Glomerular endothelial cell (primary cell): ENCODE results near the gene IL1RAPL2. TPM values are rescaled to one million over a fixed set of nuclear protein-coding genes. Genes with fewer than 3 reads are reported as not detected.
"Not testable (repeated sequence)": the region's sequence is repeated elsewhere in the genome, so short reads cannot be mapped to it uniquely, and the experiment has no call there.

Experiments
- DNase-seq: peaks from one replicate; pipeline ENCODE4 v3.0.0-alpha.2; 2011; ENCODE audit warnings: low read depth, low spot score; ENCODE audit errors: extremely low read depth
- total RNA-seq: library from RNA; depleted of rRNA; stranded (reverse); fragments of >200 nt; gene quantifications from 2 replicates; pipeline ENCODE4 v1.2.3, GENCODE V29; 2015

IL1RAPL2 gene
- total RNA-seq, result not detected in 2 replicates

DNA sequence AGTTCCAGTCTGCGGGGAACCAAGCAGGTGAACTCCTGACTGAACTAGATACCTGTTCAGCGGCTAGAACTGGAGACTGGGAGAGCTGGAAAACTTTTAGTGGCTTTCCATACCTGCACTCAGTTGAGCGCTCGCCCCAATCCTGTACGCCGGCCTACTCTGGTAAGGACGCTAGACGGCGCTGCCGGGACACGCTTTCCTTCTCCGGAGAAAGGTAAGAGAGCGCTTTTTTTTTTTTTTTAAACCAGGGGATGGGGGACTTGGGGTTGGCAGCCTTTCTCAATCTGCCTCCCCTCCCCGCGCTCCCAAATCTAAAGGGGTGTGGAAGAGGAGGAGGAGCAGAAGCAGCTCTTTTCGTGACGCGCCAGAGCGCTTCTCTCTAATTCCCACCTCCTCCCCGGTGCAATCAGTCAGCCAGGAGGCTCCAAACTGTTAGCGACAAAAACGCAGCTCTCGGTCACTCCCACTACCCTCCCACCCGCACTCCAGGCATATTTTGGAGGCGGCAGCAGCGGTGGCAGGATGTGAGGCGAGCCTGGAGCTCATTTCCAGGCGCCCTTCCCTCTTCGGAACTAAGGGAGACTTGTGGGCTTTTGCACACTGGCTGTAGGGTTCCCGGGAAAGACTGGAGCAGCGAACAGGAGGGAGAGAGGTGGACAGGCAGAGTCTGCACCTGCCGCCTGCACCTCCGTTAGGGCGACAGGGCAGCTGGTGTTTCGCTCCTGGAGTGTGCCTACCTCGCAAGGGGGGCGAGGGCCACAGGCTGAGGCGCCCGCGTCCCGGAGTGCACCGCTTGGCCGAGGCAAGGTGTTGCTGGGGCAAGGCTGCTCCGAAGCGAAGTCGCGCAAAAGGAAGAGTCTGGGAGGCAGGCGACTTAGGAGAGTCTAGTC lies at the start of gene IL1RAPL2:
Gene IL1RAPL2, plus strand, starts transcription at position 409 of the 890 bp plus-strand sequence.
- DNase-seq, result no peak

DNA sequence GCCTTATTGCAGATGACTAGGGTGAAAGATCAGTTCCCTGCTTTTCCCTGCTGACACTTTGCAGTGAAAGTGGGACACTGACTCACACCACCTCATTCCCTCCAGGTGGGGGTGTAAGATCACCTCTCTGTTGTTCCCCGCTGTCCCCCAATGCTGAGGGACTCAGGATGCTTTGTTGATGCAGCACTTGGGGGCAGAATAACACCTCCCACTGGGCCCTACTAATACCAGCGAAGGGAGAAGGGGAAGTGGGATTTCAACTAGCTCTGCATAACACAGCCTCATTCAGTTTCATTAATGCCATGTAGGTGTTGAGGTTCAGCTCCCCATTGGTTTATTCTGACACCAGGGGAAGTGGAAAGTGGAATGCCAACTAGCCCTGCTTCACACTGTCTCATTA lies 43.6 kb upstream of the IL1RAPL2 start:
- DNase-seq, result no peak

DNA sequence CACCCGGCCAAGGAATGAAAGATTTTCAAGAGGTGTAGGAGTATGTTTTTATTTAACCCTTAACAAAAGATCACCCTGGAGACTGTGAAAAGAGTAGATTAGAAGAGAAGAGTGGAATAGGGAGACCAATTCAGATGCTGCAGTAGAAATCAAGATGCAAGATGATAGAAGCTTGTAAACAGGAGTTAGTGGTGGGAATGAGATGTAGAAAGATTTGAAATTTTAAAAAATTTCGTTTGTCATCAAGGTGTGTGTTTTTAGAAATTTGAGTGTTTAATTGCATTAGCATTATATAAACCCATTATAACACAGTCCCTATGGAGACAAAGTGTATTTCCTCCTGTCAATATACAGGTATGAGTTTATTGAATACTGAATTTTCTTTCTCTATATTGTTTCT lies 42.1 kb upstream of the IL1RAPL2 start:
- DNase-seq, result no peak

DNA sequence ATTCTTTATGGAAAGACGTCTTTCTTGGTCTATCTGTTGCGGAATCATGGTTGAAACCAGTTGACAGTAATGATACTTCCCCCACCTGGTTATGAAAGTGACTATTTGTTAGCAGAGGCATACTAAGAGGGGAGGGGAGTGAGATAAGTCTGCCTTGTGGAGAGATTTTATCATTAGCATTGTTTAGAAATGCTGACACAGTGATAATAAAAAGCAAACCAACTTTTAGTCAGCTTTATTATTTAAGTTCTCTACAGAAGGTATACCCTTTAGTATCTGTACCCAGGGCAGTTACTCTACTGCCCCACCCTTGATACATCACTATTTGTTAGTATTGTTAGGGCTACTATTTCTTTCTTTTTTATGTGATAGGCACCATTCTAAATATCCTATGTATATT lies 26.9 kb upstream of the IL1RAPL2 start:
- DNase-seq, result no peak

DNA sequence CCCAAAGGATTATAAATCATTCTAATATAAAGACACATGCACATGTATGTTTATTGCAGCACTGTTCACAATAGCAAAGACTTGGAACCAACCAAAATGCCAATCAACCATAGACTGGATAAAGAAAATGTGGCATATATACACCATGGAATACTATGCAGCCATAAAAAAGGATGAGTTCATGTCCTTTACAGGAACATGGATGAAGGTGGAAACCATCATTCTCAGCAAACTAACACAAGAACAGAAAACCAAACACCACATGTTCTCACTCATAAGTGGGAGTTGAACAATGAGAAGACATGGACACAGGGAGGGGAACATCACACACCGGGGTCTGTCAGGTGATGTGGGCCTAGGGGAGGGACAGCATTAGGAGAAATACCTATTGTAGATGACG lies 23.6 kb upstream of the IL1RAPL2 start:
- not testable (repeated sequence) for DNase-seq

DNA sequence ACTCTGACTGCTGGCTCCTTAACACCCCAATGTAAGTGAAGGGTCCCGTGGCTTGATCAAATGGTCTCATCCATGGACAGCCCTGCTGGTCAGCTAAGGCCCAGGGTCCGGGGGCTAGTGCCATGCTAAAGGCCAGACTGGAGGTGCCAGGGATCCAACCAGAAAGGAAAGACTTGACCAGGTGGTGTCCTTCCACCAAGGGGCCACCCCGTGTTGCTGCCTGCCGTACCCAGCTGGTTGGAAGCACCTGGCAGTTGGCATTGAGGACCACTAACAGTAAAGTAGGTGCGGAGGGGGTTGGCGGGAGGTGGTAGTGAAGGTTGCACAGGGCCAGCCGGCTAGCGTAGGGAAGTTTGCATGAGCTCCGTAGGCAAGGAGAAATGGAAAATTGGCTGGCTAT lies 1.7 kb upstream of the IL1RAPL2 start:
- no peak for DNase-seq

DNA sequence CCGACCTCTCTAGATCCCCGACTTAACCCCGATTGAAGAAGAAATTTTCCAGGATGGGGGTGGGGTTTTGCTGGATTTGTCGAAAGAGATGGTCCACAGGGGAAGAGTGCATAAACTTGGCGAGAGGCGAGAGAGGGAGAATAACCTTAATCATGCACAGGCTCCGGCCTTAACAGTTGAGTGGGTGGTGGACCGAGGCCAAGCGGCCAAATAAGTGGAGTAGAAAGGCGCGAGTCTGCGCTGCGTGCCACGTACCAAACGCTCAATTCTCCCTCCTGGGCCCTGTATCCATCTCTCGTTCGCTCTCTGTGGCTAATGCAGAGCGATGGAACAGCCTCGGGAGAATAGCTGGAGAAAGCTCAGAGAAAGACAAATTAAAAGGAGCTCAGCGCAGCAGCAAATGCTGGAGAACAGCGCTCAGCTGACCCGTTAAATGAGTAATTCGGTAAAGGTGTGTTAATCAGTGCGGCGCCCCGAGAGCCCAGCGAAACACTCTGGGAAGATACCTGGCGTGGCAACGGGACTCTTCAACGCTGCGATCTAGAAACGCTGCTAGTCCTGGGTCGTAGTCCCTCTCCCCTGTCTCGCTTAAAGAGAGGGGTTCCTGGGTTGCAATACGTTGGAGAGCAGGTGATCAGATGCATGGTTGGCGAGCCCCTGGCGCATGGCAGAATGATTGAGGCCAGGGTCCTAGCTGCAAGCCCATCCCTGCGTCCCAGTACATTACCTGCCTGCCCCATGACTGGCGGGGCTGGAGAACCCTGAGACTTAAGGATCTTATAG lies 887 bp upstream of the IL1RAPL2 start:
- DNase-seq, result no peak

DNA sequence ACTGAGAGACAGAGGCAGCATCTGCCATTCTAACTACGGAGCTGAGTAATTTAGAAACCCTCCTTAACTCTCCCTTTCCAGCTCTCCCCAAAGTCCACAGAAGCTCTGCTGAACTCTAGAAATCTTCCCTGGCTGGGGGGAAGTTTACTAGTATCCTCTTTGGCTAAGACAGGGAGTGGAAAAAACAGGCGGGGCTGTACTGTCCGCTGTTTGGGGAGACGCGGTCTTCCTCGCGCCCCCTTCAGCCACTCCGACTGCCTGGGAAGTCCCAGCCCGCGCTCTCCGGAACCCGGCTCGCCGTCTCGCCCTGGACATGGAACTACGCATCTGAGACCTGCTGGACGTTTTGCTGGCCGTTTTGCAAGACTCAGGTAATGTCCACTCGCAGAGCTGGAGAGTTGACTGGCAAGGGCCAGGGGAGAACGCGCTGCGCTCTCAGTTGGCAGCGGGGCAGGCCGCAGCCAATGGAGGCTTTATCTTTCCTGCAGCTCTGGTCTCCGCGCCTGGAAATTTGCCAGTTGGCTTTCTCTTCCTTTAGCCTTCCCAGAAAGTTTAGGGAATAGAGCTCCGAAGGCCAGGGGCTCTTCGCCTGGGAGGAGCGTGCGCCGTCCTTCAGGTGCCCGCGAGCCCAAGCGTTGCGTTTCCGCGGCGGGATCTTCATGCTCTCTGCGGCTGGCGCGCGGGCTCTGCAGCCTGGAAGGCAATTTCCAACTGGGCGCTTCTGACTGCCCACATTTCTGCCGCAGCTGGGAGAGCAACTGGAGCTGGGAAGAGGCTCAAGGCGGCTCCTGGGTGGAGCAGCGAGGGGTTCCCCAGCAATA lies 892 bp downstream of the IL1RAPL2 start:
- DNase-seq, result no peak

DNA sequence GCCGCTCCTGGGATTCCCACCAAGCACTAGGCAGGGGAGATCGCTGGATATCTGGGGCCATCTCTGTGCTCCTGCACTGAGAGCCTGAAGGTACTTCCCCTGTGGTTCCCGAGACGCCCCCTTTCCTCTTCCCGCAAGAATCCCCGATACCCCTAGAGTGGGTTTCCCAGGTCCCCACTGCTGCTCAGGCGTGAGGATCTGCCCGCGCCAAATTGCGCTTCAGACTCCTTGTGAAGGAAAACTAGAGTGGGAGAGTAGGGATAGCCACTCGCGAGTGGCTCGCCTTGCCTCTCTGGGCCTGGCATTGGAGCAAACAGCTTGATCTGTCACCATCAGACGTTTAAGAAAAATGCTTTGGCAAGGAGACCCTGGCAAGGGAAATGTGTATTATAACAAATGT lies 1.5 kb downstream of the IL1RAPL2 start:
- no peak for DNase-seq

DNA sequence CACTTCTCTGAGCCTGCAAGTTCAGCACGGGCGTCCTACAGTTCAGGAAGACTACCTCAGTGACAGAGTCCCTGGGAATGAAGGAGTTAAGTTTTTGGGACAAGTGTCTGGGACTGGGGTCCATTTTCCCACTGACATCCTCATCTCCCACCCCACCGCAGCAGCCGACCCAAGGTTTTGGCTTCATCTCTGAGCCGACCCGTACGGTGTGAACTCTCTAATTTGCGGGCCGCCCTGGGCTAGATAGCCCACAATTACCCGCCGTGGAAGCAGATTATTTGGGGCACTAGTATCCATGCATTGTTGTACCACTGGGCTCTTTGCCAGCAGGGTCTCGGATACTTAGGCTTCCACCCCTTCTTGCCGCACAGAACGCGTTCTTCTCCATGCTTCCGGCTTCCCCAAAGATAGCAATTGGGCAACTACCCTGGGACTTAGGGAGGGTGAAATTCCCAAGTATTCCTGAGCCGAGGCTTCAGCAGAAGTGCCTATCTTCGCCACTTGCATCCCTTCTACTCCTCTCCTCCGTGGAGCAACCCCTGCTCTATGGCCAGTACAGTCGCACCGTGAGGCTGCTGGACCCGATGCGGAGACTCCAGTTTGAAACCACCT lies 2.4 kb downstream of the IL1RAPL2 start:
- no peak for DNase-seq

DNA sequence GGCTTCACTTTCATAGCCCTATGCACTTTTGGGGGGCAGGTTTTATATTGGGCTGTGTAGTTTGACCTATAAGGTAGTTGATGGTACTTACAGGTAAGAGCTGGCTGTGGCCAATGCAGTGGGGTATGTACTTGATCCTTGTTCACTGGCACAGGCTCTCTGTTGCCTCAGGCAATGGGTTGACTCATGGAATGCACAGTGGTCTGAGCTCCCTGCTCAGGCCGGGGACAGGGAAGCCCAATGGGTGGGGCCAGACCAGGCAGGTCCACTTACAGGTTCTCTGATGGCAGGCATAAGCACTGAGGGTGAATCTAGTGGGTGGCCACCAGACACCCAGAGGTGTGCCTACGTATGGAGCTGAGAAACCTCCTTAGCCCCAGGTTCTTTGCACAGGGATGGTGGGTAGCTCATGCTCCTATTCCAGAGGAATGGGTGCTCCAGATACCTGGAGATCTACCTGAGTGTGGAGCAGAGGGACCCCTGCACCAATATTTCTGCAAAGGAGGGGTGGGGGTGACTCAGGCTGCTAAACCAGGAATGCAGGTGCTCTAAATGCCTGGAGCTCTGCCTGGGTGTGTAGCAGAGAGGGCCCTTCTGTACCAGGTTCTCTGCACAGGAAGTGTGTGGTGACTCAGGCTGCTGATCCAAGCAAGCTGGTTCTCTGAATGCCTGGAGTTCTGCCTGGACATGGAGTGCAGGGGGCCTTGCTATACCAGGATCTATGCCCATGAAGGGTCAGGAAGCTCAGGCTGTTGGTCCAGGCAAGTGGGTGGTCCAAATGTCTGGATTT lies 52.3 kb downstream of the IL1RAPL2 start:
- no peak for DNase-seq

DNA sequence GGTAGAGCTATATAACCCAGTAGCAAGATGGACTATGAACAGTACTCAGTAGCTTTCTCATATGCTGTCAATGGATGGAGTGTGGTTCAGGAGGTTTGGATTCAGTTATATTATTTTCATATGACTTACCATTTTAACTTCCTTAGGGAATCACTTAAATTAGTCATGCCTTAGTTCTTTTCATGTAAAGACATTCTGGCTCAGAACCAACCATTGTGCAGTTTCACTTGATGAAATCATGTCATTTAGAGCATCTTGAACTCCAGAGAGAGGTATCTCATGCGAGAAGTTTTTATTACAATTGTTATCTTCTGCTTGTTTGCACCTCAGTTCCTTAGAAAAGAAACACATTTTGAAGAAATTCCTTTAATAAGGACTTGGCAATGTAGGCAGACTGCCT lies 55.8 kb downstream of the IL1RAPL2 start:
- no peak for DNase-seq

DNA sequence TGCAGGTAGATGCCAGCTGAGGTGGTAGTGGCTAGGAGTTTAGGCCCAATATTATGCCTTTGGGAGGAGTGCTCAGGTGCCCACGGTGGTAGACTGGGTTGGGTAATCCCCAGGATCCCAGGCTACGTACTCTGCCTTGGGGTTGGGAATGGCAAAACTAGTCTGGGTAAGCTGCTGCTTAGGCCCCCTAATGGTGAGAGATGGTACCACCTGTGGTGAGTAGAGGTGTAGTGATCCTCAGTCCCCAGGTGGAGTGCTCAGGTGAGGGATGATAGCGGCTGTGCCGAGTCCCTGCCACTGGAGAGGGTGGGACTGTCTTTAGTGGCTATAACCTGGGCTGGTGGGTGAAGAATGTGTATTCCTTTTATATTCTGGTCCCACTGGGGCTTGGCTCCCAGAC lies 75.2 kb downstream of the IL1RAPL2 start:
- no peak for DNase-seq

DNA sequence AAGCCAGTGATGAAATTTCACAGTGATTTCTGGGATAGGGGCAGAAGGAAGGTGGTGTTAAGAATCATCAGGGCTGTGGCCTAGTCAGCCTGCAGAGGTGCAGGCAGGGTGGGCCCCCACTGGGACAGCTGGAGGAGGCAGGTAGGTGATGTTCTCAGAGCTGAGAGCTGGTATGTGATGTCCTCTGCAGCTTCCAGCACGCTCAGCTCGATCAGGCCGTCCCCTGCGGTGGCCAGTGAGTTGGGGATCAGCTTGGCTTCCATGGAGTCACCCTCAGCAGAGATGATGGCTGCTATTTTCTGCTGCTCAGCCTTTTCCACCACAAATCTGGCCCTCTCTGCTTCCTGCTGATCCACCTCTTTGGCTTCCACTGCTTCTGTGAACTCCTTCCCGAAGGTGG lies 81.1 kb downstream of the IL1RAPL2 start:
- no peak for DNase-seq

DNA sequence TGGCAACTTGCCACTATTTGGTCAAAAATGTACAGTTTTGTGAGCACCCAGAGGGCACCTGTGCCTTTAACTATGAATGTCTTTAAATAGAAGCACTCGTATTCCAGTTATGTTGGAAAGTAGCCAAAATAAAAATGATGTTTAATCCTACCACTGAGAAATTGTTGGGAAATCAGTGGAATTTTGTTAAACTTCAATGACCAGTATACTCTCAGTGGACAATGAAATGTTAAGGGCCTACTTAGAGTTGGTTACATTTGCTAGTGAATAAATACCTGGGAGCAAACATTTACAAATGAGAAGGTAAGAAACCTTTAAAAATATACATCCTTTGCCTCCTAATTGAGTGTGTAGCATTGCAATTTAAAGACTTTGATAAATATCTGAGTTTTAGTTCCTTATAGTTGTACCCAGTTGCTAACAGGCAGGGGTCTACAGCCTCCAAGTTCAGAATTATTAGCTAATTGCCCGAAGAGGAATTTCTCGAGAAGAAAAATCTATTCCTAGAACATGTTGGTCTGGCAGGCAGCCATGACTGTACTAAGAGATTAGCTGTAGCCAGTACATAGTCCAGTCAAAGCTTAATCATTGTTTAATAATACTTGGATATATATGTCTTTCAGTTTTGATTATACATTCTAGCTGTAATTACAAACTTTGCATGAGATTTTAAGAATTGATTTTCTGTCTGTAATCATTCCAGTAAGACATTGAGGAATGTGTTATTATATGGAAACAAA lies 93.2 kb downstream of the IL1RAPL2 start:
- no peak for DNase-seq

DNA sequence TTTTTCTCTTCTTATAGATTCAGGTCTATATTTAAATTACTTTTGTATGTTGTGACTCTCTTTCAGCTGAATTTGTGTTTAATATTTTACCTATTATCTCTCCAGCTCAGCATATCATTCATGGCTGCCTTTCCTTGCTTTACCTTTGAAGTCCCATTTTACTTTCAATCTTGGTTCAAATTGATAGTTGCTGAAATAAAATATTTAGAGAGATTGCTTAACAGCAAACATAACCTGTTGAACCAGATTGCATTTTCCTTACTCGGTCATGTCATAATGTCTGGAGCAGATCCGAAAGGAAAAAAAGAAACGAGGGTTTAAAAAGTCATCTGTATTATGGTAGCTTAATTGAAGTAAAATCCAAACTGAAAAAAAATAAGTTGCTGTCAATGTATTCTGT lies 94.1 kb downstream of the IL1RAPL2 start:
- no peak for DNase-seq

DNA sequence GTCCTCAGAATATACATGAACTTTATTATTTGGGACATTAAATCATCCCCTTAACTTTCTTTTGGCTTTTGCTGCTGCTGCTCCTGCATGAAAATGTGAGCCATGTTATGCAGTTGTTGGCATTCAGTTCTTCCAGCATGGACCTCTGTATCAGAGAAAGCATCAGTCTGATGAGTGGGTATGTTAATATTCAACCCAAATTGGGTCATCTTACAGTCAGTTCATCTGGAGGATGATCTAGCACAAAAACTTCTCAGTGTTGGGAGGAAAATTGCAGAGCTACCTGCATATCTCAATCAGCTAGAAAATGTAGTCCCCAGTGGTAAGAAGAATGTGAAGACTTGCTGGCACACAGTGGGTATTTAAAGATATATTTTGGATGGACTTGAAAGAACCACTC lies 96.7 kb downstream of the IL1RAPL2 start:
- no peak for DNase-seq

DNA sequence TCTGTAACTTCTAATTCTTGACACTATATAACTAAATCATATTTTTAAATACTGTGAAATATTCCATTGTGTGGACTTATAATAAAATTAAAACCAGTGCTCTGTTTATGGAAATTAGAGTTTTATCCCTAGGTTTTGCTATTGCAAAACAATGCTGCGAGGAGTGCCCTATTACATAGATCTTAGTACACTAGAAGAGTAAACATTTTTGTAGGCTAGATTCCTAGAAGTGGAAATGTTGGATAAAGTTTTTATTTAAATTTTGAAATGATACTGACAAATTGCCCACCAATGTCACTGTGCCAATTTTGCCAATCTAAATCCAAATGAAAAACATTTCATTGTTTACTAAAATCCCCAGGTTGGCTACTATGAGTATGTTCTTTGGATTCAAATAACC lies 99.7 kb downstream of the IL1RAPL2 start:
- DNase-seq, result no peak

DNA sequence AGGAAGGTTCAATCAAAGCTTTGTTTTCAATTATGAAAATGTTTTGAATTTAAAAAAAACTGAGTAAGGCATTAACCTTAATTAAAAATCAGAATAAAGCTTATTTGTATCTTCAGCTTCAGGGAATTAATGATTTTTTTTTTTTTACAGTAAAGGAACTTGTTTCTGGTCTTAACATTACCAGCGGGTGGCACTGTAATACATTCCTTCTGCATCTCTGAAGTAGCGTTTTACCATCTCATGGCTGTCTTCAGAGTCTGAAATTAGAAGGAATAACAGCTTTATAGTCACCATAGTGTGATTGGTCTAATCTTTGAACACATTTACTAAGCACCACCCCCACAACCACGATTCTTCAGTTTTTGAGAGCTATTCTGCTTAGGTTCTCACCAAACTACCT lies 102.6 kb downstream of the IL1RAPL2 start:
- DNase-seq, result no peak
